Kidney (tissue), 14 donors: ENCODE data around the gene PDCD7. TPM values are rescaled to one million over a fixed set of nuclear protein-coding genes. Genes with fewer than 3 reads are reported as not detected.

Experiments
- DNase-seq, 5 donors: peaks; one replicate each; pipeline ENCODE4 v3.0.0-alpha.2; 2013 to 2020
- FAIRE-seq: peaks from 2 replicates; lab custom pipeline; 2012; peaks lifted over from hg19 to GRCh38; lab: Jason Lieb, UNC
- H3K27ac ChIP-seq, 2 donors: one replicate each; pipeline ENCODE4 v1.7.0; 2013; ENCODE audit warnings: low read depth in 2 of 2, low read length in 2 of 2, inconsistent platforms in 1 of 2
- H3K27me3 ChIP-seq: one replicate; pipeline ENCODE4 v1.7.1; 2013; ENCODE audit warnings: low read length, inconsistent platforms; ENCODE audit not compliant: control insufficient read depth, insufficient read depth
- H3K36me3 ChIP-seq, 3 donors: one replicate each; pipeline versions ENCODE4 v1.7.0 to v1.7.1; 2013; ENCODE audit warnings: low read length in 3 of 3, control low read depth in 1 of 3, inconsistent platforms in 1 of 3; ENCODE audit not compliant: insufficient read depth in 3 of 3, control insufficient read depth in 2 of 3
- H3K4me1 ChIP-seq, 3 donors: one replicate each; pipeline versions ENCODE4 v1.7.0 to v1.7.1; 2013; ENCODE audit warnings: low read length in 3 of 3, inconsistent platforms in 1 of 3, low read depth in 1 of 3; ENCODE audit not compliant: control insufficient read depth in 2 of 3, insufficient read depth in 2 of 3
- H3K4me3 ChIP-seq, 3 donors: one replicate each; pipeline versions ENCODE4 v1.7.0 to v1.8.1; 2013; ENCODE audit warnings: low read length in 3 of 3, control low read depth in 1 of 3, inconsistent platforms in 1 of 3
- H3K9ac ChIP-seq, 3 donors: one replicate each; pipeline versions ENCODE4 v1.7.0 to v1.7.1; 2013; ENCODE audit warnings: low read length in 3 of 3, control low read depth in 1 of 3, inconsistent platforms in 1 of 3
- H3K9me3 ChIP-seq, 3 donors: one replicate each; pipeline versions ENCODE4 v1.7.0 to v1.7.1; 2013; ENCODE audit warnings: low read length in 3 of 3, control low read depth in 1 of 3, inconsistent platforms in 1 of 3; ENCODE audit not compliant: control insufficient read depth in 2 of 3, insufficient read depth in 1 of 3
- intact Hi-C: fragments of 100-400 bp; cut with DNase I; formaldehyde crosslinking; loops from one replicate; pipeline ENCODE4 v1.11.1; 2022
- polyA plus RNA-seq: library from polyadenylated mRNA; stranded (reverse); fragments of 350-450 nt; fragmentation: Illumina TruSeq; extraction: RNeasy Lipid Tissue Mini Kit (QIAGEN cat#74804); gene quantifications from one replicate; pipeline ENCODE4 v1.2.3, GENCODE V29; 2014; ENCODE audit warnings: low read depth, low replicate concordance; ENCODE audit not compliant: insufficient read depth
- total RNA-seq: library from RNA; stranded (reverse); fragmentation: NEBNext Ultra II Directional; extraction: Animal tissue kit (Norgen Biotek cat#: 25700); gene quantifications from one replicate; pipeline ENCODE4 v1.2.1, GENCODE V29; 2021
- TF ChIP-seq, protein P1 (sequence below): IDR thresholded peaks from 3 replicates; pipeline ENCODE4 v1.5.1; 2012; ENCODE audit warnings: mild to moderate bottlenecking, moderate library complexity, borderline replicate concordance; ENCODE audit not compliant: insufficient read depth; ENCODE audit errors: extremely low read depth
- donor health status: control.
- donor health status: control.
- donor health status: control.
- donor health status: control.
- donor health status: control.
- donor health status: DM: yes; HTN: yes; CAD: no.
- donor health status: Normal renal cell carcinoma (clear cell type).

PDCD7 gene
- total and polyA plus RNA-seq, 2 donors from 2014 or later, result 10.4 to 21.5 TPM

DNA sequence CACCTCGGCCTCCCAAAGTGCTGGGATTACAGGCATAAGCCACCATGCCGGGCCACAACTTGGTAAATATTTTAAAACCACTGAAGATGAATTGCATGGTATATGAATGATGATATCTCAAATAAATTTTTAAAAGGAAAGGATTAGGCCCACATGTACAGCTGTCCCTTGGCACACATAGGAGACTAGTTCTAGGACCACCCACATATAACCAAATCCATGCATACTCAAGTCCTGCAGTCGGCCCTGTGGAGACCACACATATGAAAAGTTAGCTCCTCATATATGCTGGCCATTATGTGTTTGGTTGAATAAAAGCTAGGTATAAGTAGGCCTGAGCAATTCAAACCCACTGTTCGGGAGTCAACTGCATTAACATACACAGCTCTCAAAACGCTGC, 40.9 kb upstream of the PDCD7 start:
- DNase-seq, result no peak
- Histone ChIP-seq H3K4me3 (no peak overlapping the region), H3K9ac (no peak overlapping the region), H3K27me3 (no peaks in the 10 kb centered on the region), H3K36me3 (peaks cover 9 to 34% (median 9%) of the 10 kb centered on the region in 3 donors), H3K9me3 (no peaks in the 10 kb centered on the region), H3K4me1 (peaks cover 0 to 6% (median 0%) of the 10 kb centered on the region in 3 donors), H3K27ac (no peak overlapping the region)
- TF ChIP-seq, protein P1, sequence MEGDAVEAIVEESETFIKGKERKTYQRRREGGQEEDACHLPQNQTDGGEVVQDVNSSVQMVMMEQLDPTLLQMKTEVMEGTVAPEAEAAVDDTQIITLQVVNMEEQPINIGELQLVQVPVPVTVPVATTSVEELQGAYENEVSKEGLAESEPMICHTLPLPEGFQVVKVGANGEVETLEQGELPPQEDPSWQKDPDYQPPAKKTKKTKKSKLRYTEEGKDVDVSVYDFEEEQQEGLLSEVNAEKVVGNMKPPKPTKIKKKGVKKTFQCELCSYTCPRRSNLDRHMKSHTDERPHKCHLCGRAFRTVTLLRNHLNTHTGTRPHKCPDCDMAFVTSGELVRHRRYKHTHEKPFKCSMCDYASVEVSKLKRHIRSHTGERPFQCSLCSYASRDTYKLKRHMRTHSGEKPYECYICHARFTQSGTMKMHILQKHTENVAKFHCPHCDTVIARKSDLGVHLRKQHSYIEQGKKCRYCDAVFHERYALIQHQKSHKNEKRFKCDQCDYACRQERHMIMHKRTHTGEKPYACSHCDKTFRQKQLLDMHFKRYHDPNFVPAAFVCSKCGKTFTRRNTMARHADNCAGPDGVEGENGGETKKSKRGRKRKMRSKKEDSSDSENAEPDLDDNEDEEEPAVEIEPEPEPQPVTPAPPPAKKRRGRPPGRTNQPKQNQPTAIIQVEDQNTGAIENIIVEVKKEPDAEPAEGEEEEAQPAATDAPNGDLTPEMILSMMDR, result no peak
- no peak for FAIRE-seq
- intact Hi-C loops, result no loop called here

DNA sequence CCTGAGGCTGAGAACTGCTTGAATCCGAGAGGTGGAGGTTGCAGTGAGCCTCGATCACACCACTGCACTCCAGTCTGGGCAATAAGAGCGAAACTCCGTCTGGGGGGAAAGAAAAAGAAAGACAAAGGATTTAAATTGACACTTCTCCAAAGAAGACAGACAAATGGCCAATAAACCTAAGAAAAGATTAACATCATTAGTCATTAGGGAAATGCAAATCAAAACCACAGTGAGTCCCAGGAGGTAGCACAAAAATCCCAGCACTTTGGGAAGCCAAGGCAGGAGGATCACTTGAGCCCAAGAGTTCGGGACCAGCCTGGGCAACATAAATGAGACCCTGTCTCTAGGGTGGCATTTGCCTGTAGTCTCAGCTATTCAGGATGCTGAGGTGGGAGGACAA, 38.9 kb upstream of the PDCD7 start:
- no peak overlapping the region for H3K4me3 ChIP-seq
- H3K9ac ChIP-seq, result no peak overlapping the region
- H3K27ac ChIP-seq, result no peak overlapping the region
- no peaks in the 10 kb centered on the region for H3K27me3 ChIP-seq
- peaks cover 0 to 6% (median 0%) of the 10 kb centered on the region in 3 donors for H3K4me1 ChIP-seq
- no peaks in the 10 kb centered on the region for H3K9me3 ChIP-seq
- TF ChIP-seq, protein P1, result no peak
- H3K36me3 ChIP-seq, result peaks cover 4 to 25% (median 9%) of the 10 kb centered on the region in 3 donors
- FAIRE-seq, result no peak
- intact Hi-C loops, result no loop called here
- no peak for DNase-seq

DNA sequence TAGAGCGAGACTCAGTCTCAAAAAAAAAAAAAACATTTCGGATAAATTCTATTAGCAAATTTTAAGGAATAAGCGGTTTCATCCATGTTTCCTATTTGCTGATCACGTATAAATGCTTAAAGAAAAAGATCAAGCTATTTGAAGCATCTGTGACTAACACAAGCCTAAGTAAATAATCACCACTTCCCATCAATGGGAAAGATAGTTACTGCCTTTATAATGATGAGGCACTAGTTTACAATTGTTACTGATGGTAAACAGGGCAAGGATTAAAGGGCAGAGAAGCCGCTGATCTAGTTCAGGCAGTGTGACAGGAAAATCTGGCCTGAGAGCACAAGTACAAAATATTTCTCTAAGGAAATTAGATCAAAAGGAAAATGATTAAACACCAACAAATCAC, 37.8 kb upstream of the PDCD7 start:
- FAIRE-seq, result no peak
- H3K27ac ChIP-seq, result no peak overlapping the region
- DNase-seq, result no peak
- H3K9ac ChIP-seq, result no peak overlapping the region
- H3K27me3 ChIP-seq, result no peaks in the 10 kb centered on the region
- peaks cover 2 to 18% (median 4%) of the 10 kb centered on the region in 3 donors for H3K36me3 ChIP-seq
- intact Hi-C loops, result no loop called here
- no peaks in the 10 kb centered on the region for H3K9me3 ChIP-seq
- peaks cover 0 to 6% (median 0%) of the 10 kb centered on the region in 3 donors for H3K4me1 ChIP-seq
- TF ChIP-seq, protein P1, result no peak
- no peak overlapping the region for H3K4me3 ChIP-seq

DNA sequence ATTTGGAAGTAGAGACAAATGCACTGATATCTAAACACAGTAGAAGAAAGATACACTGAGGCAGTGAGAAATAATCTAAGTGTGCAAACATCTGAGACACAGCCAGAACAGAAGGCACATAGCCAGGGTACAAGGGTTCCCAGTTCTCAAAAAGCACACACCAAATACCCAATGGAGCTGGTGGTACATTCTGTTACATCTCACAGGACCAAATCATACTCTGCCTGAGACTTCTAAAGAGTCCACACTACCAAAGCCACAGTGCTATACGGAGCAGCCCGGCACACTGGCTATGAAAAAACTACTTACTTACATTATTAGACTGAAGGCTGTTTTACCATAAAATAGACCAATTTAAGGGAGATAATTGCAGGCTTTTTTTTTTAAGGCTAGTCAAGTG, 32.3 kb upstream of the PDCD7 start:
- intact Hi-C loops, result no loop called here
- peaks cover 5 to 14% (median 7%) of the 10 kb centered on the region in 3 donors for H3K36me3 ChIP-seq
- no peak overlapping the region for H3K9ac ChIP-seq
- TF ChIP-seq, protein P1, result no peak
- H3K9me3 ChIP-seq, result no peaks in the 10 kb centered on the region
- no peak for DNase-seq
- peaks cover 0 to under 1% (median 0%) of the 10 kb centered on the region in 3 donors for H3K4me1 ChIP-seq
- H3K4me3 ChIP-seq, result no peak overlapping the region
- FAIRE-seq, result no peak
- no peaks in the 10 kb centered on the region for H3K27me3 ChIP-seq
- no peak overlapping the region for H3K27ac ChIP-seq
